GM21619 (cell line): ENCODE data around the gene MED12.
"Not testable (repeated sequence)": the region's sequence is repeated elsewhere in the genome, so short reads cannot be mapped to it uniquely, and the experiment has no call there.

Experiments
- ATAC-seq: cut with Tn5 transposase; IDR thresholded peaks from one replicate; pipeline ENCODE4 v1.9.1; 2021; ENCODE audit not compliant: unreplicated experiment

Gene MED12

DNA sequence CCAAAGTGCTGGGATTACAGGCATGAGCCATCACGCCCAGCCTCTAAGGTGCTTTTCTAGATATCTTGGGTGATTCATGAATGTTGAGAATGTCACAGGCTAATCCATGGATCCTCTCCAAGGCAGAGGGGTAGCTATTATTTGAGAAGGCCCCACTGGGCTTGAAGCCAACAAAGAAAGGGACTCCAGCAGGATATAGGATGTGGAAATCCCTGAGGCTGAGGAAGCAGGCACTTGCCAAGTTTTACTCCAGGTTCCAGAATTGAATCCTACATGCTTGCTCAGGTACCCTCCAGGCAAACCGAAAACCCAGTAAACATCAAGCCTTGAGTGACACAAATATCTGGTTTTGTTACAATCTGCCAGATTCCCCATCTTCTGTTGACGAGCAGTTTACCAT lies 42.1 kb downstream of the MED12 start:
- ATAC-seq = no peak

- ATAC-seq = no peak
These were observed 44.6 kb downstream of the MED12 start for GRCh38 chrX:71162981-71163380.

GRCh38 chrX:71164071-71164470 lies 45.7 kb downstream of the MED12 start:
- ATAC-seq = no peak

- no peak for ATAC-seq
These were observed 48.1 kb downstream of the MED12 start for GRCh38 chrX:71166461-71166860.

DNA sequence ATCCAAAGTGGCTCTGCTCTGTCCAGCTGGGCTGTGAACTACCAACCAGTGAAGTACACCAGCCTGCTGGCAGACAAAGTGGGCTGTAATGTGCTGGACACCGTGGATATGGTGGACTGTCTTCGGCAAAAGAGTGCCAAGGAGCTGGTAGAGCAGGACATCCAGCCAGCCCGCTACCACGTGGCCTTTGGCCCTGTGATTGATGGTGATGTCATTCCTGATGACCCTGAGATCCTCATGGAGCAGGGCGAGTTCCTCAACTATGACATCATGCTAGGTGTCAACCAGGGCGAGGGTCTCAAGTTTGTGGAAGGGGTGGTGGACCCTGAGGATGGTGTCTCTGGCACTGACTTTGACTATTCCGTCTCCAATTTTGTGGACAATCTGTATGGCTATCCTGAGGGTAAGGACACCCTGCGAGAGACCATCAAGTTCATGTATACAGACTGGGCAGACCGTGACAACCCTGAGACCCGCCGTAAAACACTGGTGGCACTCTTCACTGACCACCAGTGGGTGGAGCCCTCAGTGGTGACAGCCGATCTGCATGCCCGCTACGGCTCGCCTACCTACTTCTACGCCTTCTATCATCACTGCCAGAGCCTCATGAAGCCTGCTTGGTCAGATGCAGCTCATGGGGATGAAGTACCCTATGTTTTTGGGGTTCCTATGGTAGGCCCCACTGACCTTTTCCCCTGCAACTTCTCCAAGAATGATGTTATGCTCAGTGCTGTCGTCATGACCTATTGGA lies 48.8 kb downstream of the MED12 start:
- ATAC-seq = no peak

GRCh38 chrX:71168134-71168533 lies 49.7 kb downstream of the MED12 start:
- ATAC-seq = no peak

DNA sequence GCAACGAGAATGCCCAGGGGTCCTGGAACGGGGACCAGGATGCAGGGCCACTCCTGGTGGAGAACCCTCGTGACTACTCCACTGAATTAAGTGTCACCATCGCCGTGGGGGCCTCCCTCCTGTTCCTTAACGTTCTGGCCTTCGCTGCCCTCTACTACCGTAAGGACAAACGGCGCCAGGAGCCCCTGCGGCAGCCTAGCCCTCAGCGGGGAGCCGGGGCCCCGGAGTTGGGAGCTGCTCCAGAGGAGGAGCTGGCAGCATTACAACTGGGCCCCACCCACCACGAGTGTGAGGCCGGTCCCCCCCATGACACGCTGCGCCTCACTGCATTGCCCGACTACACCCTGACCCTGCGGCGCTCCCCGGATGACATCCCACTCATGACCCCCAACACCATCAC lies 51.2 kb downstream of the MED12 start:
- no peak for ATAC-seq

GRCh38 chrX:71170660-71171059 lies 52.3 kb downstream of the MED12 start:
- no peak for ATAC-seq

- no peak for ATAC-seq
These were observed 52.9 kb downstream of the MED12 start for GRCh38 chrX:71171110-71171801.

GRCh38 chrX:71173440-71173839 lies 55.0 kb downstream of the MED12 start:
- no peak for ATAC-seq

GRCh38 chrX:71174795-71175194 lies 56.4 kb downstream of the MED12 start:
- no peak for ATAC-seq

DNA sequence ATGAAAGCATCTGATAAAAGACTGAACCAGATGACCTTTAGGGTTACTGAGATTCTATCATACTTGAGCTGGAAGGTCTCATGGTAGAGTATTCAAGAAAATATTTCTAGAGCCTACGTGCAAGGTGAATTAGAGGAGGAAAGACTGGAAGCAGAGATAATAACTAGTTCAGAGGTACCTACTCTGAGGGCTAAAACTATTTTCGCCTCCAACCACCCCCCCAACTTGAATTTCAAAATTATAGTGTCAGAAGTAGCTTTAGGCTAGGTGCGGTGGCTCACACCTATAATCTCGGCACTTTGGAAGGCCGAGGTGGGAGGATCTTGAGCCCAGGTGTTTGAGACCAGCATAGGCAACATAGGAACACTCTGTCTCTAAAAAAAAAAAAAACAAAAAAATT lies 57.1 kb downstream of the MED12 start:
- no peak for ATAC-seq

DNA sequence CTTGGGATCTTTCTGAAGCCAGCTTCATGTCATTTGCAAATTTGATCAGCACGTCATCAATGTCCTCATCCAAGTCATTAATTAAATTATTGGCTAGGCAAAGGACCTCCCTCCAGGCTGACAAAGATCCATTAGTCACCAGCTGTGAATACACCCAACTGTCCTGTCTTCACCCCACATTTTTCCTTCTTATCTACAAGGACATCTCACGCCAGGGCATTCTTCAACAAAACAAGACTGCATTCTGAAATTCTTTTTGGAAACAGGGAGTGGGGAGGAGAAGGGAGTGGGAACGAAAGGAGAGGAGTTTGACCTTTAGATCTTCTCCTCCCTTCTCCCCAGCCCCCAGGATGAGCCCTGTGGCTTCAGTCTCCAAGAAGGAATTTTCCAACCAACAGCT lies 58.9 kb downstream of the MED12 start:
- no peak for ATAC-seq

DNA sequence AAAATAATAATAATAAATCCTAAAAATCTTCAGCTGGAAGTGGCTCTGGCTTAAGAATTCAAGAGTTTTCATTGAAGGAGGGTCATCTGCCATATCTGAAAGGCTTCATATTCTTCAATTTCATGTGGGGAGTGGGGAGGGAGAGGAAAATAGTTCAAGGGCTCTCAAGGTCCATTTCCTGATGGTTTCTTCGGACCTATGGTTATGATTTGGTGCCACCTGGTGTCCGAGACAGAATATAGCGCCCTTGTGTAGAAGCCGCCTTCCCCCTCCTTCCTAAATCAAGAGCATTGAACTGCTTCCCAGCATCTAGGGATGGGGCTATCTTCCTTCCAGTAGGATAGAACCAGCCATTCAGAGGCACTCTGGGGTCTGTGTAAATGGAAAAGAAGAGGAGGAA lies 60.5 kb downstream of the MED12 start:
- ATAC-seq = no peak

DNA sequence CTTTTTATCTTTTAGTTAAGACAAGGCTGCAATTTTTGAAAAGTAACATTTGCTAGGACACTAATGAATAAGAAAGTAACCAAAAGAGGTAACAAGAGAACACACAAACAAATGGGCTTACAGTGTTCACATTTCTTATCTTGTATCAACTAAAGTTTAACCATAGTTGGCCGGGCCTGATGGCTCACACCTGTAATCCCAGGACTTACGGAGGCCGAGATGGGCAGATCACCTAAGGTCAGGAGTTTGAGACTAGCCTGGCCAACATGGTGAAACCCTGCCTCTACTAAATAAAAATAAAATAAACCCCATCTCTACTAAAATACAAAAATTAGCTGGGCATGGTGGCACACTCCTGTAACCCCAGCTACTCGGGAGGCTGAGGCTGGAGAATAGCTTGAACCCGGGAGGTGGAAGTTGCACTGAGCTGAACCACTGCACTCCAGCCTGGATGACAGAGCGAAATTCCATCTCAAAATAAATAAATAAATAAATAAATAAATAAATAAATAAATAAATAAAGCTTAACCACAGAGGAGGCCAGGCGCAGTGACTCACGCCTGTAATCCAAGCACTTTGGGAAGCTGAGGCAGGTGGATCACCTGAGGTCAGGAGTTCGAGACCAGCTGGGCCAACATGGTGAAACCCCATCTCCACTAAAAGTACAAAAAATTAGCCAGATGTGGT lies 62.3 kb downstream of the MED12 start:
- ATAC-seq = not testable (repeated sequence)

- ATAC-seq = peak; percentile 30
These were observed 63.1 kb downstream of the MED12 start for GRCh38 chrX:71181558-71181909.

- ATAC-seq = peak; percentile 87
These were observed 63.8 kb downstream of the MED12 start for GRCh38 chrX:71181910-71182799.

GRCh38 chrX:71182871-71183270 lies 64.5 kb downstream of the MED12 start:
- no peak for ATAC-seq

- no peak for ATAC-seq
These were observed 64.9 kb downstream of the MED12 start for GRCh38 chrX:71183341-71183740.

- ATAC-seq = no peak
These were observed 65.7 kb downstream of the MED12 start for GRCh38 chrX:71184092-71184491.

- ATAC-seq = no peak
These were observed 66.6 kb downstream of the MED12 start for GRCh38 chrX:71184803-71185495.
